ENCODE results near the gene EXOC1.

DNA sequence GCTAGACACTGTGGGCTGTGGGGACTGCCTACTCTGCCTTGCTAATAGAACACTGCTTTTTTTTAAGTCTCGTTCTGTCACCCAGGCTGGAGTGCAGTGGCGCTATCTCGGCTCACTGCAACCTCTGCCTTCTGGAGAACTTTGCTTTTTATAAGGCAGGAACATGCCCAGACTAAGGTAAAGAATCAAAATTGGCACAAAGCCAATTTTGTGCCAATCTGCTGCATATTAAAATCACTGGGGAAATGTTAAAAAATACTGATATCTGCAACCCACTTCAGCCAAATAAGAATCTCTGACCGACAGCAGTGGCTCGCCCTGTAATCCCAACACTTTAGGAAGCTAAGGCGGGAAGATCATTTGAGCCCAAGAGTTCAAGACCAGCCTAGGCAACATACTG is 58.8 kb downstream of the EXOC1 start:
- TF ChIP-seq, protein P1, sequence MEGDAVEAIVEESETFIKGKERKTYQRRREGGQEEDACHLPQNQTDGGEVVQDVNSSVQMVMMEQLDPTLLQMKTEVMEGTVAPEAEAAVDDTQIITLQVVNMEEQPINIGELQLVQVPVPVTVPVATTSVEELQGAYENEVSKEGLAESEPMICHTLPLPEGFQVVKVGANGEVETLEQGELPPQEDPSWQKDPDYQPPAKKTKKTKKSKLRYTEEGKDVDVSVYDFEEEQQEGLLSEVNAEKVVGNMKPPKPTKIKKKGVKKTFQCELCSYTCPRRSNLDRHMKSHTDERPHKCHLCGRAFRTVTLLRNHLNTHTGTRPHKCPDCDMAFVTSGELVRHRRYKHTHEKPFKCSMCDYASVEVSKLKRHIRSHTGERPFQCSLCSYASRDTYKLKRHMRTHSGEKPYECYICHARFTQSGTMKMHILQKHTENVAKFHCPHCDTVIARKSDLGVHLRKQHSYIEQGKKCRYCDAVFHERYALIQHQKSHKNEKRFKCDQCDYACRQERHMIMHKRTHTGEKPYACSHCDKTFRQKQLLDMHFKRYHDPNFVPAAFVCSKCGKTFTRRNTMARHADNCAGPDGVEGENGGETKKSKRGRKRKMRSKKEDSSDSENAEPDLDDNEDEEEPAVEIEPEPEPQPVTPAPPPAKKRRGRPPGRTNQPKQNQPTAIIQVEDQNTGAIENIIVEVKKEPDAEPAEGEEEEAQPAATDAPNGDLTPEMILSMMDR (conservative IDR thresholded peaks at IDR 0.05; ENCODE audit: low read length): no peak
- no peak for TF ChIP-seq EZH2phosphoT487 (IDR thresholded peaks at IDR 0.05; ENCODE audit: borderline replicate concordance)
